Vagina (tissue), 2 donors: ENCODE data around the gene GVQW3. TPM values are rescaled to one million over a fixed set of nuclear protein-coding genes. Genes with fewer than 3 reads are reported as not detected.
A peak's percentile ranks its signal among the peaks of the same experiment; 100 is the strongest.

Experiments used
- DNase-seq, 2 donors: peaks; one replicate each; pipeline ENCODE4 v3.0.0-alpha.2; 2017; ENCODE audit errors: extremely low spot score in 2 of 2
- H3K27ac ChIP-seq: fragments of 200-600 bp; sonication (generic); one replicate; pipeline ENCODE4 v1.5.1; 2019
- H3K27me3 ChIP-seq: fragments of 200-600 bp; sonication (generic); one replicate; pipeline ENCODE4 v1.5.1; 2019
- H3K36me3 ChIP-seq, 2 donors: fragments of 200-600 bp; sonication (generic); one replicate each; pipeline ENCODE4 v1.5.1; 2017 to 2019
- H3K4me1 ChIP-seq: fragments of 200-600 bp; sonication (generic); one replicate; pipeline ENCODE4 v1.5.1; 2019
- H3K4me3 ChIP-seq, 2 donors: fragments of 200-600 bp; sonication (generic); 1 replicate in 1 of 2; 2 replicates in 1 of 2; pipeline ENCODE4 v1.5.1; 2016 to 2019
- H3K9me3 ChIP-seq: fragments of 200-600 bp; sonication (generic); one replicate; pipeline ENCODE4 v1.5.1; 2019
- POLR2A ChIP-seq, 2 donors: fragments of 450-650 bp; IDR thresholded peaks; one replicate each; pipeline ENCODE4 v1.6.1; 2017; ENCODE audit warnings: antibody characterized with exemption in 2 of 2, mild to moderate bottlenecking in 2 of 2, moderate library complexity in 2 of 2
- POLR2AphosphoS5 ChIP-seq, 2 donors: sonication (generic); formaldehyde crosslinking; IDR thresholded peaks; one replicate each; pipeline ENCODE4 v1.9.0; 2017; ENCODE audit warnings: antibody characterized with exemption in 2 of 2, mild to moderate bottlenecking in 2 of 2, low read depth in 1 of 2; ENCODE audit not compliant: insufficient read depth in 1 of 2
- intact Hi-C: fragments of 100-400 bp; cut with DNase I; formaldehyde crosslinking; loops from one replicate; pipeline ENCODE4 v1.15.1; 2023
- total RNA-seq: library from RNA; depleted of rRNA; stranded (reverse); fragments of >200 nt; gene quantifications from one replicate; pipeline ENCODE4 v1.2.3, GENCODE V29; 2016
- TF ChIP-seq, protein P1 (sequence below), 3 experiments: fragments of 450-650 bp in 2 of 3; fragments of 200-600 bp in 1 of 3; sonication (generic) in 1 of 3; IDR thresholded peaks; one replicate each; pipeline ENCODE4 v1.5.1; 2017 to 2019; ENCODE audit warnings: antibody characterized with exemption in 3 of 3, mild to moderate bottlenecking in 2 of 3, moderate library complexity in 2 of 3

Gene GVQW3
- total RNA-seq, 1 donor from 2014 or later = 1.2 TPM

DNA sequence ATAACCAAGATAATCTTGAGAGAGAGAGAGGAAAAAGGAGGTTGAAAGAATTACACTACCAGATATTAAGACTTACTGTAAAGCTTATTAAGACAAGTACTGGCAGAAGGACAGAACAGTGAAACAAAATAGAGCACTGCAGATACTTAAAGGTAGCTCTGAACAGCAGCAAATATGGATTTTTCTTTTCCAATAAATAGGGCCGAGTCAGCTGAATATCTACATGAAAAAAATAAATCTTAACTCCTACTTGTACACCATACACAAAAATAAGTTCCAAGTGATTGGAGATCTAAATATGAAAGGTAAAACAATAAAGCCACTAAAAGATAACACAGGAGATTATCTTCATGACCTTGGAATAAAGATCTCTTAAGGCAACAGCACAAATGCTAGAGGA, 12.6 kb upstream of the GVQW3 start:
- Histone ChIP-seq H3K27ac (no peak overlapping the region), H3K4me1 (peaks cover 22% of the 10 kb centered on the region), H3K27me3 (no peaks in the 10 kb centered on the region), H3K4me3 (no peak overlapping the region), H3K36me3 (no peaks in the 10 kb centered on the region), H3K9me3 (no peaks in the 10 kb centered on the region)
- intact Hi-C loops = no loop called here
- TF ChIP-seq, protein P1, sequence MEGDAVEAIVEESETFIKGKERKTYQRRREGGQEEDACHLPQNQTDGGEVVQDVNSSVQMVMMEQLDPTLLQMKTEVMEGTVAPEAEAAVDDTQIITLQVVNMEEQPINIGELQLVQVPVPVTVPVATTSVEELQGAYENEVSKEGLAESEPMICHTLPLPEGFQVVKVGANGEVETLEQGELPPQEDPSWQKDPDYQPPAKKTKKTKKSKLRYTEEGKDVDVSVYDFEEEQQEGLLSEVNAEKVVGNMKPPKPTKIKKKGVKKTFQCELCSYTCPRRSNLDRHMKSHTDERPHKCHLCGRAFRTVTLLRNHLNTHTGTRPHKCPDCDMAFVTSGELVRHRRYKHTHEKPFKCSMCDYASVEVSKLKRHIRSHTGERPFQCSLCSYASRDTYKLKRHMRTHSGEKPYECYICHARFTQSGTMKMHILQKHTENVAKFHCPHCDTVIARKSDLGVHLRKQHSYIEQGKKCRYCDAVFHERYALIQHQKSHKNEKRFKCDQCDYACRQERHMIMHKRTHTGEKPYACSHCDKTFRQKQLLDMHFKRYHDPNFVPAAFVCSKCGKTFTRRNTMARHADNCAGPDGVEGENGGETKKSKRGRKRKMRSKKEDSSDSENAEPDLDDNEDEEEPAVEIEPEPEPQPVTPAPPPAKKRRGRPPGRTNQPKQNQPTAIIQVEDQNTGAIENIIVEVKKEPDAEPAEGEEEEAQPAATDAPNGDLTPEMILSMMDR (IDR thresholded peaks at IDR 0.05) = no peak
- TF ChIP-seq POLR2AphosphoS5 (IDR thresholded peaks at IDR 0.05; ENCODE audit: insufficient read depth in 1 of 2, low read depth in 1 of 2) = no peak
- TF ChIP-seq POLR2A (IDR thresholded peaks at IDR 0.05) = no peak
- no peak for DNase-seq

DNA sequence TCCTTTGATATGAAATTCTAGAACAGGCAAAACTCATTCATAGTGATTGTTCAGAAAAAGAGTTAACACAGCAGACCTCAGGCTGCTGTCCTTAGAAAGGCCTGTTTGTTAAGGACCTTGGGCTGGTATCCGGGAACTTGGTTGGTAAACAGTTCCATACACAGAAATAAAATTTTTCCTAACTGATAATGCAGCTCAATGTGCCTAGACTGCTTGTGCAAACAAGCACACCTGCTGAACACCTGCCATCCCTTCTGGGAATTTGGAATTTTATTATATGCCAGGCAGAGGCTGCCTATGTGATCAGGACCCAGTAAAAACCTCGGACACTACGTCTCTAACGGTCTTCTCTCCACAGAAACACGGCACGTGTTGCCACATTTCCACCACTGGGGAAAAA, 11.7 kb upstream of the GVQW3 start:
- peaks cover 22% of the 10 kb centered on the region for H3K4me1 ChIP-seq
- intact Hi-C loops = no loop called here
- DNase-seq = no peak
- no peak overlapping the region for H3K4me3 ChIP-seq
- H3K36me3 ChIP-seq = no peaks in the 10 kb centered on the region
- H3K27me3 ChIP-seq = no peaks in the 10 kb centered on the region
- no peaks in the 10 kb centered on the region for H3K9me3 ChIP-seq
- TF ChIP-seq POLR2AphosphoS5 (IDR thresholded peaks at IDR 0.05; ENCODE audit: insufficient read depth in 1 of 2, low read depth in 1 of 2) (no peak), POLR2A (IDR thresholded peaks at IDR 0.05) (no peak)
- TF ChIP-seq, protein P1 (IDR thresholded peaks at IDR 0.05) = no peak
- no peak overlapping the region for H3K27ac ChIP-seq

DNA sequence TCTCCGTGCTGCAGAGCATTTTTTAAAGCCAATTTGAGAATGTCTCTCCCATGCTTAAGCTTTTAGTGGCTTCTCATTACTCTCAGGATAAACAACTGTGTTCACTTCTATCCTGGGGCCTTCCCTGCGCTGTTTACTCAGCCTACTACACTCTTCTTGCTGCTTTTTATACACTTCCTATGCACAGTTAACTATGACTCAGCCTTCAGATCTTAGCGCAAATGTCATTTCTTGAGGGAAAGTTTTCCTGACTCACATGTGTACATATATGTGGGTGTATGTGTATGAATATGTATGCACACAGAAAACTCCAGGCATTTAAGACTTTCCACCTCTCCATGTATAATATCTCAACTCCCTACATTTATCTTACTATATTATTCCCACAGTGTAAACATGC, 10.0 kb upstream of the GVQW3 start:
- H3K4me3 ChIP-seq = no peak overlapping the region
- TF ChIP-seq POLR2AphosphoS5 (IDR thresholded peaks at IDR 0.05; ENCODE audit: insufficient read depth in 1 of 2, low read depth in 1 of 2) = no peak
- TF ChIP-seq, protein P1 (IDR thresholded peaks at IDR 0.05) = no peak
- TF ChIP-seq POLR2A (IDR thresholded peaks at IDR 0.05) = no peak
- peaks cover 27% of the 10 kb centered on the region for H3K4me1 ChIP-seq
- no peak overlapping the region for H3K27ac ChIP-seq
- no peaks in the 10 kb centered on the region for H3K9me3 ChIP-seq
- no peak for DNase-seq
- intact Hi-C loops = no loop called here
- no peaks in the 10 kb centered on the region for H3K27me3 ChIP-seq
- no peaks in the 10 kb centered on the region for H3K36me3 ChIP-seq

DNA sequence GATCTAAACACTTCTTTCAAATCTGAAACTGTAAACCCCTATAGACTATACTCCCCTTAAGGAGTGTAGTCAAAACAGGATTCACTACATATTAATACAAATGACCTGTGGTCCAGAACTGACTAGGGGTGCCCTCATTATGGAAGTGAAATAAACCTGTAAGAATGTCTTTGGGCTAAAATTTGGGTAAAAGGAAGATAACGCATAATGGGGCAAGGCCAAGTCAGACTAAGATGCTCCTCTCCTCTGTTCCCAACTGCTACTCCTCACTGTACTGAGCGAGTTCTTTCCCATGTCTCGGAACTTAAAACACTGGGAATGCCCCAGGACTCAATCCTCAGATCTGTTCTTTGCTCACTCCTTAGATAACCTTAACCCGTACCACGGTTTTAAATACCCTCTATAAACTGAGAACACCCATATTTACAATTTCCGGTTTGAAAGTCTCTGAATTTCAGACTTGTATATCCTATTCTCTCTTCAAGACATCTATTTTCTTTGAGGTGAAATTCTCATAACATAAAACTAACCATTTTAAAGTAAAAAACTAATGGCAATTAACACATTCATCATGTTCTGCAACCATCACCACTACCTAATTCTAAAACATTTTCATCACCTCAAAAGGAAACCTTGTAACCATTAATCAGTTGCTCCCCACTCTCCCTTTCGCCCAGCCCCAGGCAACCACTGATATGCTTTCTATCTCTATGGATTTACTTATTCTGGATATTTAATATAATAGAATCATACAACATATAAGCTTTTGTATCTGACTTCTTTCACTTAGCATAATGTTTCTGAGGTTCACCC, 4.2 kb upstream of the GVQW3 start:
- TF ChIP-seq, protein P1 (IDR thresholded peaks at IDR 0.05) = no peak
- TF ChIP-seq POLR2AphosphoS5 (IDR thresholded peaks at IDR 0.05; ENCODE audit: insufficient read depth in 1 of 2, low read depth in 1 of 2) = no peak
- no peak for TF ChIP-seq POLR2A (IDR thresholded peaks at IDR 0.05)
- Histone ChIP-seq H3K36me3 (no peaks in the 10 kb centered on the region), H3K4me3 (no peak overlapping the region), H3K27ac (no peak overlapping the region), H3K27me3 (no peaks in the 10 kb centered on the region), H3K4me1 (peaks cover 33% of the 10 kb centered on the region), H3K9me3 (no peaks in the 10 kb centered on the region)
- intact Hi-C loops = no loop called here
- no peak for DNase-seq

DNA sequence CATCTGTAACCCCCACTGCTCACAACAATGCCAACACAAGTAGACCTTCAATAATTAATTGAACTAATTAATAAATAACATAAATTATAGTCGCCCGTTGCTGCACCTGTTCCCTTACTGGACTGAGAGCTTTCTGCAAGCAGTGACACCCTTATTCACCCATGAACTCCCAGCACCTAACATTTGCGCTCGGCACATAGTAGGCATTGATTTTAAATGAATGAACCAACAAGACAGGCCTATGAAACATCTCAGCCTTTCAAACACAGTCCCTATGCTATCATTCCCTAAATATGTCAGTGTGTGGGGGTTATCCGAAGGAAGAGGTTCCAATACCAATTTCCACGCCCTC, 1.3 kb upstream of the GVQW3 start:
- Histone ChIP-seq H3K9me3 (no peaks in the 10 kb centered on the region), H3K4me3 (peak overlapping the region; percentile 74 to 95), H3K36me3 (no peaks in the 10 kb centered on the region), H3K27me3 (no peaks in the 10 kb centered on the region), H3K27ac (peak overlapping the region; percentile 78), H3K4me1 (peaks cover 38% of the 10 kb centered on the region)
- DNase-seq = no peak
- no peak for TF ChIP-seq POLR2AphosphoS5 (IDR thresholded peaks at IDR 0.05; ENCODE audit: insufficient read depth in 1 of 2, low read depth in 1 of 2)
- TF ChIP-seq POLR2A (IDR thresholded peaks at IDR 0.05) = no peak
- TF ChIP-seq, protein P1 (IDR thresholded peaks at IDR 0.05) = no peak
- intact Hi-C loops = no loop called here
